OCI-M1 (cell line): ENCODE results near the gene KLF1.

Experiments used
- DNase-seq: peaks from one replicate; lab custom pipeline; 2025; lab: John Stamatoyannopoulos, UW

Gene KLF1

DNA sequence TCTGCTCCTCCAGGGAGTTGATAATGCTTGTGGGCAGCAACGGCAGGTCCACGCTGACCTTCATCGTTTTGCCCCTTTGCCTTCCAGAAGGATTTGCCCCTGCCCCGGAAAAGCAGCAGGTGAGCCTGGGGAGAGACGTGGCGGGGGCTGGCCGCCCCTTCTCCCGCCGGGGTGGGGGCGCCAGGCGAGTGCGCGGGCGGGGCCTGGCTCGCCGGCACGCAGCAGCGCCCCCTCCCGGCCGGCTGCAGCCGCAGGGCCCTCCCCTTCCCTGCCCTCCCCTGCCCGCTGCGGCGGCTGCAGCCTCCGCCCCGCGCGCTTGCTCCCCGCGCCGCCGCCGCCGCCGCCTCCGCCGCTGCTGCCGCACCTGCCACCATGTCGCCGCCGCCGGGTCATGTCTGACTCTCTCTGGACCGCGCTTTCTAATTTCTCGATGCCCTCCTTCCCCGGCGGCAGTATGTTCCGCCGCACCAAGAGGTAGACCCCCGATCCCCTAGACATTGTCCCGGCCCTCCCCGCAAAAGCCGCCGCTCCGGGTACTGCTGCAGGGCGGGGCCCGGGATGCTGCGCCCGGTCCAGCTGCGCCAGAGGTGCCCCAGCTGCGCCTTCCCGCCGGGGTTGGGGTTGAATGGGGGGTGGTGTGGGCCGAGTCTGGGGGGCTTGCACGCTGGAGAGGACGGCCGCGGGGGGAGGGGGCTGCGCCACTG is 48.7 kb downstream of the KLF1 start, which contains the start of gene MAST1:
Gene MAST1, plus strand, starts transcription at position 334 of the 704 bp plus-strand sequence. Its CDS starts 58 bp downstream, at position 392.
- peak; percentile 61 for DNase-seq

GRCh38 chr19:12837225-12837624 is 49.8 kb downstream of the KLF1 start:
- DNase-seq: no peak

- no peak for DNase-seq
Observed at GRCh38 chr19:12836529-12836863, 50.5 kb downstream of the KLF1 start.

DNA sequence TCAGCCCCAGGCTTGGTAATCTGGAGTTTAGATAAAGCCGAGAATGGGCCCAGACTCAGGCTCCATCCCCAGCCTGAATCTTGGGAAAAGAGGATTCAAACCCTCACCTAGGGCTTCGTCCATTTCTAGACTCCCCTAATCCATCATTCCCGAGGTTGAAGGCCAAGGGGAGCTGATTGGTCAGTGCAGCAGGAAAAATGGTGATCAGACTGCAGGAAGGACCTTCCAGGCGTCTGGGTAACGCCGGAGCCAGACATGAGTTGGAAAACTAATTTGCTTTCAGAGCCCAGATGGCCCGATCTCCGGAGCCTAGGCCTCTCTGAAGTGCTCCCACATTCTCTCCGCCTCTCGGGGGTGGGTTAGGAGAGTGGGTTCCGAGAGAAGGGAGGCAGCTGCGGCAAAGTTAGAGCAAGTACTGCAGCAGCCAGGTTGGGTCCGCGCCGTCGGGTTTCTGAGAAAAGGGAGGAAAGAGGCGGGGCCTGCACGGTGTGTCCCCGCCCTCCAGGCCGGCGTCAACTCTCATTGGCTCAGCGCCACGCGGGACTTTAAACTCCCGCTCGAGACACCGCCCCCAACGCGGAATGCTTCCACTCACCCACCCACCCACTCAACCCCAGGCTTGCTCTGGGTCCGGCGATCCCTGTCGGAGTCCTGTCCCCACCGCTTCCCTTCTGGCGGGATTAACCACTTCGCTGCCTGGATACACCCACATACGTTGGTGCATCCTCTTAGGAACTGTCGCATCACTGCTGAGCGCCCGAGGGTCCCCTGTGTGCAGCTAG is 51.8 kb downstream of the KLF1 start:
- DNase-seq: no peak

GRCh38 chr19:12834566-12834943 is 52.4 kb downstream of the KLF1 start, which contains the start of gene RTBDN:
Gene RTBDN (minus strand): TSS chr19:12834579. CDS start chr19:12829979, 4,600 bp downstream.
- DNase-seq: no peak
